GM13976 (cell line): ENCODE measurements around the gene CDC42BPA.

Source experiments
- DNase-seq: peaks from one replicate; pipeline ENCODE4 v3.0.0; 2012; ENCODE audit warnings: low spot score
- CTCF ChIP-seq: IDR thresholded peaks from 2 replicates; pipeline ENCODE4 v1.5.1; 2012; ENCODE audit warnings: borderline replicate concordance, mild to moderate bottlenecking; ENCODE audit not compliant: insufficient read depth; ENCODE audit errors: extremely low read depth, missing control alignments, control extremely low read depth
- in situ Hi-C: fragments of 300-500 bp; cut with MboI; formaldehyde crosslinking; loops from one replicate; pipeline ENCODE4 v1.12.0; 2022; ENCODE audit warnings: low sequenced_read_pairs, mixed read lengths, inconsistent platforms; ENCODE audit not compliant: unreplicated experiment

Gene CDC42BPA

DNA sequence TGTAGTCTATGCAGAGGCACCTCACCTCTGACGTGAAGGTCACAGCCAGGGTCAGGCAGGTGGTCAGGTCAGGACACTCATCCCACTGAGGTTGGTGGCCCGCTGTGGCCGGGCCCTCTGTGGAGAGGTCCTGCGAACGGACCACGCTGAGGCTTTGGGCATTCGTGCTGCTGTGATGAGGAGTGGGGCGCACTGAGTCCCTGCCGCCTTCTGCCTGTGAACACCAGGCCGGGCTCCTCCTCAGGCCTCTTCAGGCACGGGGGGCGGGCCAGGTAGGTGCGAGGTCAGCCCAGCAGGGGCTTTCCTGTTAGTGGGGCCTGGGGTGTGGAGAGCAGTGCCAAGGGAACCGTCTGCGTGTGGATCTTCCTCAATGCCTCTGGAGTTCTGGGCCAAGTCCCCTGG is 339.2 kb downstream of the CDC42BPA start:
- no peak for DNase-seq
- in situ Hi-C loops, result no loop called here
- no peak for TF ChIP-seq CTCF

- DNase-seq, result peak; percentile 28
- TF ChIP-seq CTCF, result no peak
- in situ Hi-C loops, result no loop called here
Observed at GRCh38 chr1:226978432-226979114, 339.7 kb downstream of the CDC42BPA start.

DNA sequence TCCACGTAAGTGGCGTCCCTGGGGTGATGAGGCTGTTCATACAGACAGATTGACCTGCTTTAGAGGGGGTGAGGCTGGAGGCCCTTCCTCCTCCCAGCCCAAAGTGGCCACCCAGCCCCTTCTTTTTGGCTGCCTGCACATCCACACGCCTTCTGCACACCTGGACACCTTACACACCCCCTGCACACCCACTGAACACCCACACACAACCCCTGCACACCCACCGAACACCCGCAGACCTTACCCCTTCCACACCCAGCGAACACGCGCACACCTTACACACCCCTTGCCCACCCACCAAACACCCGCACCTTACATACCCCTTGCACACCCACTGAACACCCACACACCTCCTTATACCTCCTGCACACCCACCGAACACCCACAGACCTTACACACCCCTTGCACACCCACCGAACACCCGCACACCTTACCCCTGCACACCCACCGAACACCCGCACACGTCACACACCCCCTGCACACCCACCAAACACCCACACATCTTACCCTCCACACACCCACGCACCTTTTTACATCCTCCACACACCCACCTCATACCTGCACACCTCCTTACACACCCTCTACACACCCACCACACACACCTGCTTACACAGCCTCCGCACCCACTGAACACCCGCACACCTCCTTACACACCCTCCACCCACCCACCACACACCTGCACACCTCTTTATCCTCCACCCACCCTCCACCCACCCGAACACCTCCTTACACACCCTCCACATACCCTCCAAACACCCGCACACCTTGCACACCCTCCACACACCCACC is 340.5 kb downstream of the CDC42BPA start:
- no peak for TF ChIP-seq CTCF
- in situ Hi-C loops, result no loop called here
- DNase-seq, result no peak

DNA sequence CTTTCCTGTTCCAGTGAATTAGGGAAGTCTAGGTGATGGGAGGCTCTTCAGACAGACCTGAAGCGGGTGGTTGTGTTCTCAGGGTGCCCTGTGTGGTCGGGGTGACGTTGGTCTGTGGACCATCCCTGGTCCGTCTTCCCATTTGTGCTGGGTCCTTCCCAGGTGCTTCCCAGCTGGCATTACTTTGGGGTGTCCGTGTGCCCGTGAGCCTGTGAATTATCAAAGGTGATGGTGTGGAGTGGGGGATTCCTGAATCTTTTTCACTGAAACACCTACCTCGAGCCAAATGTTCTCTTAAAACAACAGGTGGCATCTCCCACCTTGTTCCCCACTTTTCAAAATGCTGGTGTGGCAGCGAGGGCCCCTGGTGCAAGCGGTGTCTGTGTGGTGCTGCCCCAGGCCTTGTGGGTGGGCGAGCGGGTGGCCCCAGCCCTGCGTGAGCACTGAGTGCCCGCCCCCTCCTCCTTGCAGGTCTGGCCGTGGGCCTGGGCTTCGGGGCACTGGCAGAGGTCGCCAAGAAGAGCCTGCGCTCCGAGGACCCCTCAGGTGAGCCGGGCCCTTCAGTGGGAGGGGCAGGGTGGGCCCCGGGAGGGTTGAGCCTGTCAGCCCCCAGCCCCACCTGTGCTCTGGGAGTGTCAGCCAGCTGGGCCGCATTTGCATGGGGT is 341.2 kb downstream of the CDC42BPA start:
- no peak for TF ChIP-seq CTCF
- in situ Hi-C loops, result no loop called here
- no peak for DNase-seq

- DNase-seq, result no peak
- TF ChIP-seq CTCF, result no peak
- in situ Hi-C loops, result no loop called here
Observed at GRCh38 chr1:226976276-226976977, 341.9 kb downstream of the CDC42BPA start.
